ENCODE data around the gene CPNE1.

GRCh38 chr20:35607003-35607735 is 57.5 kb downstream of the CPNE1 start:
- TF ChIP-seq POLR2AphosphoS5 (IDR thresholded peaks at IDR 0.05; ENCODE audit: low read depth, low read length) (no peak), REST (IDR thresholded peaks at IDR 0.05; ENCODE audit: insufficient read depth in 1 of 2, low read depth in 2 of 2, low read length in 2 of 2) (no peak)

Data from PFSK-1 (cell line).